Inflammatory macrophage treated with lipopolysaccharide for 4 hours (primary cell): ENCODE results near the gene FBXW5.

ENCODE experiments used
- DNase-seq: peaks from one replicate; pipeline ENCODE4 v3.0.0-alpha.2; 2020

FBXW5 gene

GRCh38 chr9:136961279-136962065, 16.9 kb upstream of the FBXW5 start:
- no peak for DNase-seq

- no peak for DNase-seq
Measured at GRCh38 chr9:136960938-136961275, 16.4 kb upstream of the FBXW5 start.

- DNase-seq: no peak
Measured at GRCh38 chr9:136960212-136960937, 15.8 kb upstream of the FBXW5 start.

GRCh38 chr9:136958898-136959850, 14.6 kb upstream of the FBXW5 start:
- DNase-seq: no peak

GRCh38 chr9:136958473-136958872, 13.9 kb upstream of the FBXW5 start:
- no peak for DNase-seq

GRCh38 chr9:136957901-136958300, 13.4 kb upstream of the FBXW5 start:
- DNase-seq: no peak

GRCh38 chr9:136957461-136957860, 12.9 kb upstream of the FBXW5 start:
- no peak for DNase-seq

- no peak for DNase-seq
Measured at GRCh38 chr9:136956604-136957003, 12.1 kb upstream of the FBXW5 start.

- DNase-seq: no peak
Measured at GRCh38 chr9:136955943-136956335, 11.4 kb upstream of the FBXW5 start.

GRCh38 chr9:136955202-136955942, 10.8 kb upstream of the FBXW5 start:
- no peak for DNase-seq

GRCh38 chr9:136954270-136955083, 9.9 kb upstream of the FBXW5 start:
- no peak for DNase-seq

- DNase-seq: no peak
Measured at GRCh38 chr9:136953771-136954269, 9.3 kb upstream of the FBXW5 start.

GRCh38 chr9:136952876-136953770, 8.6 kb upstream of the FBXW5 start:
- no peak for DNase-seq

- DNase-seq: no peak
Measured at GRCh38 chr9:136952321-136952850, 7.8 kb upstream of the FBXW5 start.

- DNase-seq: no peak
Measured at GRCh38 chr9:136951541-136952320, 7.2 kb upstream of the FBXW5 start, which contains the start of gene LCN12. LCN12 (plus strand) TSS chr9:136952273; CDS start chr9:136952328, 55 bp downstream.

GRCh38 chr9:136950656-136951276, 6.2 kb upstream of the FBXW5 start:
- no peak for DNase-seq

GRCh38 chr9:136949817-136950655, 5.5 kb upstream of the FBXW5 start:
- DNase-seq: peak; percentile 86
